GM12873 (cell line): ENCODE measurements around the gene WNT8B.

ENCODE experiments used
- TF ChIP-seq, protein P1 (sequence below): IDR thresholded peaks from 2 replicates; pipeline ENCODE4 v1.5.1; 2012; ENCODE audit warnings: low read depth, mild to moderate bottlenecking, moderate library complexity, low read length, control low read depth; ENCODE audit not compliant: insufficient read depth; ENCODE audit errors: missing control alignments

Gene WNT8B

DNA sequence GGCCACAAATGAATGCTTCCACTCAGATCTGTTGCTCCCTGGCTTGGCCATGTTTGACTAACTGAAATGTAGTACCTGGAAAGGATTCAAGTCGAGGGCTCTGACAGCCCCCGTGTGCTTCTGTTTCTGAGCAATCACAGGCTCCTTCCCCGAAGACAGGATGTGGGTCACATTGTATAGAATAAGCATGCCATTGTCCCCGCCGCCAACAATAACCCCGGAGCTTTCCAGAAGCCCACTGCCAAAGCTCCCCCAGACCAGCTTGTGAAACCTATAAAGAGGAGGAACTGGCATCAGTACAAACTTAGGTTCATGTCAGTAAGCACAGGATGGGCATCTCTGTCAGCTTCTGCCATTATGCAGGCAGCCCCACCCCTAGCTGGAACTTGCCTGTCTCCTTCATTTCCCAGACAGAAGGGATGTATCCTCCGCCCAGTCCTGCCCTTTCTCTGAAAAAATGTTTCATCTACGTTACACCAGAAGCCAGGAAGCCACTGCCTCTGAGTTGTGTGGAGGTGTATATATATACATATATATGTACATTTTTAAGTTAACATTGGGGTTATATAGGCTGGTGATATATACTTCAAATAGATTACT, 46.5 kb downstream of the WNT8B start:
- TF ChIP-seq, protein P1, sequence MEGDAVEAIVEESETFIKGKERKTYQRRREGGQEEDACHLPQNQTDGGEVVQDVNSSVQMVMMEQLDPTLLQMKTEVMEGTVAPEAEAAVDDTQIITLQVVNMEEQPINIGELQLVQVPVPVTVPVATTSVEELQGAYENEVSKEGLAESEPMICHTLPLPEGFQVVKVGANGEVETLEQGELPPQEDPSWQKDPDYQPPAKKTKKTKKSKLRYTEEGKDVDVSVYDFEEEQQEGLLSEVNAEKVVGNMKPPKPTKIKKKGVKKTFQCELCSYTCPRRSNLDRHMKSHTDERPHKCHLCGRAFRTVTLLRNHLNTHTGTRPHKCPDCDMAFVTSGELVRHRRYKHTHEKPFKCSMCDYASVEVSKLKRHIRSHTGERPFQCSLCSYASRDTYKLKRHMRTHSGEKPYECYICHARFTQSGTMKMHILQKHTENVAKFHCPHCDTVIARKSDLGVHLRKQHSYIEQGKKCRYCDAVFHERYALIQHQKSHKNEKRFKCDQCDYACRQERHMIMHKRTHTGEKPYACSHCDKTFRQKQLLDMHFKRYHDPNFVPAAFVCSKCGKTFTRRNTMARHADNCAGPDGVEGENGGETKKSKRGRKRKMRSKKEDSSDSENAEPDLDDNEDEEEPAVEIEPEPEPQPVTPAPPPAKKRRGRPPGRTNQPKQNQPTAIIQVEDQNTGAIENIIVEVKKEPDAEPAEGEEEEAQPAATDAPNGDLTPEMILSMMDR = no peak

DNA sequence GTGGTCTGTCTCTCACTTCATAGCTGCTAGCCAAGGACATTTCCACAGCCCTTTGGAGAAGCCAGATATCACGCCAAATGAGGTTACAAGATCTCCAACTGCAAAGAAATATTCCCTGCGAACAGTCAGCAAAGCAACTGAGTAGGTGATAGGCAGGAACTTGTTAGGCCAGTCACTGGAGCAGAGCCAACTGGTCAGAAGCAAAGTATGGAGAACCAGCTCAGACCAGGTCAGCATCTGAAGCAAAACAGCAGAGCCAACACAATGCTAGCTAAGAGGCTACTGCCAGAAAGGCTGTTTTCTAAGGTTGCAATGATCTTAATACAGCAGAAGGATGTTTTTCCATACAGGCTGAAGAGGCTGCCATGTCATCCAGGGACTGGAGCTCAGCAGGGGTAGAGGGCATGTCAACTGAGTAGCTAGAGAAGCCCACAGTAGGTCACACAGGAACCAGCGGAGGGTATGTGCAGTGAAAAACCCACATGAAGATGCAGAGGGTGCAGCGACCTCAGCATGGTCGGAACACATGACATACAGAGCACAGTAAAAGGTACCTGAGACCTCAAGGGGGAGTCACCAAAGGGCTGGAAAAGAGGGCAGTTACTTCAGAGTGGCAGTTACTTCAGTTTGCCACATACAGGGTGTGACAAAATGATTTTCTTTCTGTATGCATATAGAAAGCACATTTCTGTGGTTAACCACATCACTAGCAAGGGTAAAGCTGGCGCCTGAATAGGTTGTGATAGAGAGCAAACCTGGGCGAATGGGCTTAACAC, 47.9 kb downstream of the WNT8B start:
- TF ChIP-seq, protein P1 = no peak

DNA sequence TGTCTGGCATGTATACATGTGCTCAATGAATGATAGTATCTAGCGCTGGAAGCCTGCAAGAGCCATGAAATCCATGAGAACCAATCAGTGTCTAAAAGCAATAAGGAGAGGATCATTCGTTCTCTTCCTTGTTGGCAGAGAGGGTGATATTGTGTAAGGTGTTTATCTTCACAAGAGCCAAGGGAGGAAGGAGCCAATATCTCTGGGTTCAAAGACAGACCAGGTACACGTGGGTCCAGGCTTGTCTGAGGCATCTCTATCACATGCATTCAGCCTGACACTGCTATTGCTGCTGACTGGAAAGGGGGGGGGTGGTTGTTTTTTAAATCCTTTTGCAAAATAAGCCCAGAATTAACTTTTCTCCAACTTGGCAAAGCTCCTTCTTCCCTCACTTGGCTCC, 52.8 kb downstream of the WNT8B start:
- TF ChIP-seq, protein P1 = no peak

DNA sequence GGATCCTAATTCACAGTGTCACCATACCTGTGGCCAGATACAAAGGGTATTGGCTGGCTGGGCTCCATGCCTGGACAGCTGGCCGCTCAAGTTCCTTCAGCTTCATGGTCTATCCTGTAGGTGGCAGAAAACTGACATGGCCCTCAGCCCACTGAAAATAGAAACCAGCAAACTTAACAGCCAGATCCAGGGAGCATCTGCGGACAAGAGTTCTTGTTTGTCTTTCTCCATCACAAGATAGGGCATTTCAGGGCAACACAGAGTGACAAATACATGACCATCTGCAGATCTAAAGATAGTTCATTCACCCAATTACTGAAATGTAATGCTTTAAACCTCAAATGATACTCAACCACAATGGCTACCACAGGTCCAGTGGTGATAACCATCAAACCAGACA, 54.0 kb downstream of the WNT8B start:
- TF ChIP-seq, protein P1 = peak; percentile 9

DNA sequence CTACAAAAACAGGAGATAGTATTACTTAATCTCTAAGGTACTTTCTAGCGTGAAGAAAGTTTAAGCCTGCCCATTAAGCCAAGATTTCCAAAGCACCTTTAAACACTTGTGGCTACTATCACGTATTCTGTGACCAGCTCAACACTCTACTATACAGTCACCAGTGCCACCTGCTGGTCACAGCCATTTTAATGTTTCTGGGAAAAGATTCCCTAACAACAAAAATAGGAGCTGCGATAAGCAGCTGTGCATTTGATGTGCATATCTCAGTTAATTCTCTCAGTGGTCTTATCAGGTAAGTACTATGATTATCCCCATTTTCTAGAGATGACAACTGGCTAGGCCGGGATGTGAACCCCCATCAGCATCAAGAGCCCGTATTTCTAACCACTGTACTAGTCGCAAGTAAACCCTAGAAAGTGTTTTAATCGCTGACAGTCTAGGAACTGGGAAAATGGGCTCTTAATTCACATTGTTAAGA, 56.0 kb downstream of the WNT8B start:
- TF ChIP-seq, protein P1 = peak; percentile 72

DNA sequence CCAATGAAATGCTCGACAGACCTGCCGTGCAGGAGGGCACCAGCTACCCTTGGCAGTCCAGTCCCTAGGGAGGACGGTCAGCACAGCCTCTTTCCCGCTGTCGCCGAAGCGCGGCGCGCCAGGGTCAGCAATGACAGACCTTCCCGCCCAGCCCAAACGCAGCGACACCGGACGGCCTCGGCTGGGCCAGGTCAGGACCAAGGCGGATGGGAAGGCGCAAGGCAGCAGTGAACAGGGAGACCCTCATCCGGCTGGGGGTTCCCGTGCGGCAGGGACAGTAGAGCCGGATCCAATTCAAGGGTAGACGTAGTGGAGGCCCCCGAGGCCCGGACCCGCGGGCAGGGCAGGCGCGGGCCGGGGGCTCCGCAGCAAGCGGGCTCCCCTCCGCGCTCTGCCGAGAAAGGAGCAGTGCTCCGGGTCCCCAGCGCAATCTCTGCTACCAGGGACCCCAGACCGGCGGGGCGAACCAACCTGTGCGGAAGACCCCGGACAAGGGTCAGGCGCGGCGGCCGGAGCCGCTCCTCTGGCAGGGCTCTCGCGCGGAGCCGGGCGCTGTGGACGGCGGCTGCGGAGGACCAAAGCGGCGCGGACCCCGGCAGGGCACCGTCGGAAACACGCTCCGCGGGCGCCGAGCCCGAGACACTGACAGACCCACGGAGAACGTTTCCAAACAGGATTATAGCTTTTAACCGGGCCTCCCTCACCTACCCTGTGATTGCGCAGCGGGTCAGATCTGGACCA, 56.7 kb downstream of the WNT8B start, which contains the start of gene SEC31B:
Gene SEC31B, minus strand, starts transcription at position 551 of the 741 bp plus-strand sequence. CDS start 2,909 bp downstream, outside the sequence.
- TF ChIP-seq, protein P1 = no peak

DNA sequence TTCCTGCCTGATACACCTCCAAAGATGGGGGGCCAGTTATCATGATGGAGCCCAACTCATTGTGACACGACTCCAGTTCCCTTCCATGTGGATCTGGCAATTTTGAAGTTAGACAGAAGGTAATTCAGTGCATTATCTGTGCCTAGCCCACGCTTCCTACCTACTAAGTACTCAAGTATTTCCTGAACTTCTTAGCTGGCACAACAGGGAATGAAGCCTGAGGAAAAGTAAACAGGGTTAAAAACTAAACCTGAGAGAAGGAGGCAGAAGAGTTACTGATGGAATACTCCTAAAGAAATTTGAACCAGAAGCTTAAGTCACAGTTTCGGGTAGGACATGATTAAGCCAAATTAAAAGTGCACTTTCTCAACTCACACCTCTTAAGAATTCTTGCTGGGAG, 58.0 kb downstream of the WNT8B start:
- TF ChIP-seq, protein P1 = no peak
